Measurements from ENCODE around the gene PLP2.

Gene PLP2

DNA sequence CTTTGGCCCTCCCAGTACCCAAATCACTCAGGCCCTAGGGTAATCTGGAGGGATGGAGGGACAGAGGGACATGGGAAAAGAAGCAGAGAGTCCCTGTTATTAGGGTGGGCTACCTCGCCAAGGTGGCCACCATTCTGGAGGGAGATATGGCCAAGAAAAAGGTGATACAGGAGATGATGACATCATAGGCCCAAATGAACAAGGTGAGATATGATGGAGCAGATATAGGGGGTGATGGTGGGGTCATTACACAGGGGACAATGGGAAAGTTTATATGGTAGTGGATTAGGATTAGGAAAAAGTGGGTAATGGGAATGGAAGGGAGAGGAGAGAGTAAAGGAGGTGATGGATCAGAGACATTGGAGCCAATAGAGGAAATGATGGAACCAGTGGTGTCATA lies 41.2 kb downstream of the PLP2 start:
- DNase-seq: no peak

DNA sequence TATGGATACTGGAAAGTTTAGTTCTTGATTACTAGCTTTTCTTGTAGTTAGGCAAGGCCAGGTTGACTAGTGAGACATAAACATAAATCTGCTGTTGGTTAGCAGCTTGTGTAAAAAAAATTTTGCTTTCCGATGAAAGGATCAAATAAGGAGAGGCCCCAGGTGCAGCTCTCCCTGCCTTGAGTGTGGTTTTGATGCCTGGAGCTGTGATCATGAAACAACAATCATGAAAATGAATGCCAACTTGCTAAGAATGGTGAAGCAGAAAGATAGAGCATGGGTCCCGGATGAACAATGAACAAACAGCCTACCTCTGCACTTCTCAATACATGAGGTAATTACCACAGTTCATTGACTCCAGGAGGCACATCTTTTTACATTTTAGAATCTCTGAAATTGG lies 42.7 kb downstream of the PLP2 start:
- no peak for DNase-seq

DNA sequence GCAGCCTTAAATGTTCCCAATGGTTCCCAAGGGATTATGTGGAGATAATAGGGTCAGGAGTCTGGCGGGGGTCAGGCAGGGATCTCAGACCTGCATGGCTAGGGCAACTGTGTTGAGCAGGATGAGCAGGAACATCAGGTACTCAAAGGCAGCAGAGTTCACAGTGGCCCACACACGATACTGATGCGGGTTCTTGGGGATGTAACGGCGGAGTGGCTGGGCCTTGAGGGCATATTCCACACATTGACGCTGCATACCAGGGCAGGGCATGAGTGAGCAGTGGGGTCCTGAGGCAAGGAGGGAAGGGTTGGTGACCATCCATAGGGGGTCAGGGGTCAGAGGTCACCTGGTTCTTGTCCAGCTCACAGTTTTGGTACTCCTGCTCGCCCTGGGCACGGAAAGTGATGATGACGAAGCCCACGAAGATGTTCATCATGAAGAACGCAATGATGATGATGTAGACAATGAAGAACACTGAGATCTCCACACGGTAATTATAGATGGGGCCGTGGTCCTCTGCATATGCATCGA lies 43.4 kb downstream of the PLP2 start:
- DNase-seq: no peak

- DNase-seq: no peak
These were observed 48.4 kb downstream of the PLP2 start for GRCh38 chrX:49220100-49220499.

GRCh38 chrX:49221868-49222267 lies 50.2 kb downstream of the PLP2 start:
- DNase-seq: no peak
